ENCODE data around the gene AGAP2. TPM values are rescaled to one million over a fixed set of nuclear protein-coding genes. Genes with fewer than 3 reads are reported as not detected.

Gene AGAP2
- total RNA-seq, 4 donors from 2014 or later = 0.29 to 6.3 (median 2.6) TPM

GRCh38 chr12:57698414-57698813 is 40.1 kb downstream of the AGAP2 start:
- Histone ChIP-seq H3K4me1 (peaks cover 0 to 4% of the 10 kb centered on the region in 2 donors), H3K9me3 (peaks cover 0 to 1% of the 10 kb centered on the region in 2 donors), H3K36me3 (no peaks in the 10 kb centered on the region), H3K27ac (no peak overlapping the region), H3K27me3 (no peaks in the 10 kb centered on the region), H3K4me3 (no peak overlapping the region)
- no peak for TF ChIP-seq CTCF (IDR thresholded peaks at IDR 0.05)
- no peak for TF ChIP-seq POLR2A (IDR thresholded peaks at IDR 0.05)
- DNase-seq = no peak
- intact Hi-C loops (cut with DNase I; ENCODE audit: low total_unique reads) = no loop called here

DNA sequence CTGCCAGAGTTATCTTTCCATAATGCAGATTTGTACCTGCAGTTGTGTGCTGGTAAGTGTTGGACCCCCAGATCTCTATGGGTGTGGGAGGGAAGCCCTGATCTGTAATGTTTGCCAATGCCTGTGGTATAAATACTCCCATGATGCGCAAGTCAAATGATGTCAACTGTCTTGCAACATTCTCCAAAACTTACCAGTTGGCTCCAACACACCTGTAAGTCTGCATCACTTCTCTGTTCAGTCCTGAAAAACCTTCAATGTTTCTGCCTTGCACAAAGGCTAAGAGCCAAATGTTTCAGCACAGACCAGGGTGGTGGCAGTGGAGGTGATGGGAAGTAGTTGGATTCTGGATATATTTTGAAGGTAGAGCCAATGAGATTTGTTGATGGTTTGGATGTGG is 41.5 kb downstream of the AGAP2 start:
- Histone ChIP-seq H3K4me1 (peaks cover 0 to 4% of the 10 kb centered on the region in 2 donors), H3K36me3 (no peaks in the 10 kb centered on the region), H3K4me3 (no peak overlapping the region), H3K27ac (no peak overlapping the region), H3K9me3 (no peaks in the 10 kb centered on the region), H3K27me3 (no peaks in the 10 kb centered on the region)
- no peak for DNase-seq
- intact Hi-C loops (cut with DNase I; ENCODE audit: low total_unique reads) = no loop called here
- TF ChIP-seq CTCF (IDR thresholded peaks at IDR 0.05) (no peak), POLR2A (IDR thresholded peaks at IDR 0.05) (no peak)

DNA sequence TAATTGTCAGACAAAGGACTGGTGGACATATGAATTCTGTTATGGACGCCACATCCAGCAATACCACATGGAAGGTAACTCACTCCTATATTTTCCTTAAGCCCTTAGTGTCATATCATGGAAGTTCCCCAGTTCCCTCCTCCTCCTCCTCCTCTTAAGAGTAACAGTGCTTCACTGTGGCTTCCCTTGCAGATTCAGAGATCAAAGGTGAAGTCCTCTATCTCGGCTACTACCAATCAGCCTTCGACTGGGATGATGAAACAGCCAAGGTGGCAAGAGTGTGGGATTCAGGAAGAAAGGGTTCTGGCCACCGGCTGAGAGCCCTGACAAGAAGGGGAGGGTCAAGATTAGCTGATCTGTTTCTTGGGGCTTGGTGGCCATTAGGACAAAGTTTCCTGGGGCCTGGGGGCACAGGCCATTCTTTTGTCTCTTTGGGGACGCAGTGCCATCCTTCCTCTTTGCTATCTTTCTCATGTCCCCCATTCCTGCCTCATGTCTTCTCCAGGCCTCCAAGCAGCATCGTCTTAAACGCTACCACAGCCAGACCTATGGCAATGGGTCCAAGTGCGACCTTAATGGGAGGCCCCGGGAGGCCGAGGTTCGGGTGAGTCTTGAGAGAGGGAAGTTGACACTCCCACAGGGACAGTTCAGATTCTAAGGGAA is 42.6 kb downstream of the AGAP2 start:
- TF ChIP-seq CTCF (IDR thresholded peaks at IDR 0.05) = no peak
- TF ChIP-seq POLR2A (IDR thresholded peaks at IDR 0.05) = no peak
- peaks cover 0 to 4% of the 10 kb centered on the region in 2 donors for H3K4me1 ChIP-seq
- intact Hi-C loops (cut with DNase I; ENCODE audit: low total_unique reads) = no loop called here

DNA sequence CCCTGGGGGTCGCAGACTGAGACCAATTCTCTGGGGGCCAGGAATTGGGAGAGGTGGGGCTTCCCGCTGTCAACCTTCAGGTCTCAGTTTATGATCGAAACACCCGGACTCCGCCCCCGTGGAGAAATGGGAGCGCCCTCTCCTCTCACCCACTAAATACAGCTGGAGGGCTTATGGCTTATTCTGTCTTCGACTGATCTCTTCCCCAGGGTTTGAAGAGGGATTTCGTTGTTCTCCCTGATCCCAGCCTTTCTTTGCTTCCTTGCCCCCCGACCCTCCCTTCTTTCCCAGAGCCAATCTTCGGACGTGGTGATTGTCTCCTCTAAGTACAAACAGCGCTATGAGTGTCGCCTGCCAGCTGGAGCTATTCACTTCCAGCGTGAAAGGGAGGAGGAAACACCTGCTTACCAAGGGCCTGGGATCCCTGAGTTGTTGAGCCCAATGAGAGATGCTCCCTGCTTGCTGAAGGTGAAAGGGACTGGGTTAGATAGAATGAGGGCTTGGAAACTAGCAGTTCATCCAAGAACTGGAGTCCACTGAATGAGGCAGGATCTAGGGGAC is 44.0 kb downstream of the AGAP2 start:
- intact Hi-C loops (cut with DNase I; ENCODE audit: low total_unique reads) = no loop called here
- DNase-seq = no peak

More for the DNA sequence above, 42.6 kb downstream of the AGAP2 start:
- no peak for DNase-seq
- H3K27ac ChIP-seq = no peak overlapping the region
- H3K27me3 ChIP-seq = no peaks in the 10 kb centered on the region
- H3K36me3 ChIP-seq = no peaks in the 10 kb centered on the region
- no peak overlapping the region for H3K4me3 ChIP-seq
- H3K9me3 ChIP-seq = no peaks in the 10 kb centered on the region

More for the DNA sequence above, 44.0 kb downstream of the AGAP2 start:
- H3K36me3 ChIP-seq = no peaks in the 10 kb centered on the region
- H3K27ac ChIP-seq = peak overlapping the region; percentile 58 to 83
- TF ChIP-seq POLR2A (IDR thresholded peaks at IDR 0.05) (no peak), CTCF (IDR thresholded peaks at IDR 0.05) (no peak)
- H3K4me3 ChIP-seq = peak overlapping the region; percentile 87 to 99
- peaks cover 0 to 4% of the 10 kb centered on the region in 2 donors for H3K4me1 ChIP-seq
- no peaks in the 10 kb centered on the region for H3K9me3 ChIP-seq
- no peaks in the 10 kb centered on the region for H3K27me3 ChIP-seq
